HCT116 (cell line): ENCODE results near the gene GIMD1. TPM values are rescaled to one million over a fixed set of nuclear protein-coding genes. Genes with fewer than 3 reads are reported as not detected.

ENCODE experiments used
- ATAC-seq: fragments of 200-7000 bp; cut with Tn5 transposase; 2 replicates; pipeline ENCODE4 v1.9.1; 2020; ENCODE audit warnings: mild to moderate bottlenecking, moderate library complexity
- BruUV-seq: library from RNA; stranded (reverse); fragments of 400-500 nt; replicated peaks from 2 replicates; lab custom pipeline; 2021; lab: Mats Ljungman, UMichigan
- CTCF ChIA-PET: fragments of 300-600 bp; sonication (Branson Sonifier 250); formaldehyde crosslinking; loops from one replicate; lab custom pipeline; 2021; ENCODE audit warnings: antibody characterized with exemption; lab: Charles Lee
- POLR2A ChIA-PET: fragments of 300-600, 350-600 bp; sonication (Branson Sonifier 250); formaldehyde crosslinking; loops from one replicate; lab custom pipeline; 2021; ENCODE audit warnings: antibody characterized with exemption; lab: Charles Lee
- RAD21 ChIA-PET, 2 experiments: fragments of 300-600 bp; sonication (Branson Sonifier 250); formaldehyde crosslinking; loops; one replicate each; lab custom pipeline; 2023; ENCODE audit warnings: low total read pairs in 2 of 2; ENCODE audit not compliant: uncharacterized antibody in 2 of 2, unreplicated experiment in 2 of 2, low non-redundant PET in 1 of 2; lab: Charles Lee
- DNase-seq: peaks from one replicate; pipeline ENCODE4 v3.0.0-alpha.2; 2010; ENCODE audit warnings: low read depth, low spot score
- H2AFZ ChIP-seq: fragments of 200-600 bp; shearing (Covaris generic), sonication (generic); 2 replicates; pipeline ENCODE4 v1.6.1; 2017; ENCODE audit warnings: low read depth, mixed run types, mixed read lengths, antibody characterized with exemption, low read length; ENCODE audit not compliant: poor library complexity, severe bottlenecking
- H3K27ac ChIP-seq: 2 replicates; pipeline ENCODE4 v1.5.1; 2012; ENCODE audit warnings: low read depth, low read length
- H3K27me3 ChIP-seq: fragments of 200-600 bp; sonication (generic); 2 replicates; pipeline ENCODE4 v1.6.1; 2016; ENCODE audit warnings: mixed run types, low read length, mixed read lengths; ENCODE audit not compliant: insufficient read depth
- H3K36me3 ChIP-seq, 2 experiments: fragments of 200-500 bp in 1 of 2; fragments of 200-600 bp in 1 of 2; sonication (Bioruptor generic) in 1 of 2; sonication (generic) in 1 of 2; 2 replicates each; pipeline versions ENCODE4 v1.5.1 to v1.6.1; 2014 to 2016; ENCODE audit warnings: low read length in 2 of 2, inconsistent platforms in 1 of 2, mixed read lengths in 1 of 2, mixed run types in 1 of 2; ENCODE audit not compliant: insufficient read depth in 2 of 2, control insufficient read depth in 1 of 2
- H3K4me1 ChIP-seq, 2 experiments: fragments of 200-600 bp in 1 of 2; sonication (generic) in 1 of 2; 2 replicates each; pipeline versions ENCODE4 v1.5.1 to v1.6.1; 2012 to 2017; ENCODE audit warnings: low read length in 2 of 2, inconsistent platforms in 1 of 2, mild to moderate bottlenecking in 1 of 2, mixed read lengths in 1 of 2, mixed run types in 1 of 2, moderate library complexity in 1 of 2; ENCODE audit not compliant: insufficient read depth in 2 of 2, control insufficient read depth in 1 of 2
- H3K4me2 ChIP-seq: fragments of 200-600 bp; sonication (generic); 2 replicates; pipeline ENCODE4 v1.6.1; 2017; ENCODE audit warnings: mixed run types, low read length, mixed read lengths
- H3K4me3 ChIP-seq, 2 experiments: fragments of 200-600 bp in 1 of 2; sonication (generic) in 1 of 2; replicated peaks in 1 of 2; 2 replicates each; pipeline ENCODE4 v1.5.1; 2011 to 2016; ENCODE audit warnings: low read length in 2 of 2, control low read depth in 1 of 2, low read depth in 1 of 2, mild to moderate bottlenecking in 1 of 2, mixed read lengths in 1 of 2, mixed run types in 1 of 2
- H3K79me2 ChIP-seq: fragments of 200-600 bp; sonication (generic); 2 replicates; pipeline ENCODE4 v1.6.1; 2017; ENCODE audit warnings: mild to moderate bottlenecking, mixed run types, low read length, moderate library complexity, mixed read lengths; ENCODE audit not compliant: insufficient read depth
- H3K9ac ChIP-seq: fragments of 200-600 bp; sonication (generic); 2 replicates; pipeline ENCODE4 v1.6.1; 2016; ENCODE audit warnings: low read length, mixed read lengths
- H3K9me2 ChIP-seq: fragments of 200-600 bp; sonication (generic), shearing (Covaris generic); 2 replicates; pipeline ENCODE4 v1.6.1; 2017; ENCODE audit warnings: mixed run types, mild to moderate bottlenecking, moderate library complexity; ENCODE audit not compliant: insufficient read depth
- H3K9me3 ChIP-seq, 2 experiments: fragments of 200-500 bp in 1 of 2; fragments of 200-600 bp in 1 of 2; sonication (Bioruptor generic) in 1 of 2; sonication (generic) in 1 of 2; 2 replicates each; pipeline ENCODE4 v1.6.1; 2014 to 2017; ENCODE audit warnings: low read length in 2 of 2, mixed read lengths in 2 of 2, inconsistent platforms in 1 of 2, low read depth in 1 of 2, mild to moderate bottlenecking in 1 of 2, mixed run types in 1 of 2, moderate library complexity in 1 of 2; ENCODE audit not compliant: control insufficient read depth in 1 of 2, insufficient read depth in 1 of 2
- H4K20me1 ChIP-seq: fragments of 200-600 bp; sonication (generic), shearing (Covaris generic); 2 replicates; pipeline ENCODE4 v1.6.1; 2017; ENCODE audit warnings: mixed run types, mild to moderate bottlenecking, moderate library complexity; ENCODE audit not compliant: insufficient read depth
- ELF1 ChIP-seq: IDR thresholded peaks from 2 replicates; pipeline ENCODE4 v1.6.1; 2012; ENCODE audit warnings: low read depth, borderline replicate concordance
- EZH2 ChIP-seq: fragments of 200-600 bp; sonication (generic); IDR thresholded peaks from 2 replicates; pipeline ENCODE4 v1.6.1; 2017; ENCODE audit warnings: antibody characterized with exemption, mixed run types
- JUND ChIP-seq: IDR thresholded peaks from 2 replicates; pipeline ENCODE4 v1.6.1; 2012
- POLR2A ChIP-seq: IDR thresholded peaks from 2 replicates; pipeline ENCODE4 v1.7.0; 2011; ENCODE audit warnings: borderline replicate concordance; ENCODE audit not compliant: insufficient read depth, insufficient read length; ENCODE audit errors: extremely low read depth
- POLR2AphosphoS5 ChIP-seq: IDR thresholded peaks from 2 replicates; pipeline ENCODE4 v1.6.1; 2011; ENCODE audit warnings: mild to moderate bottlenecking, low read depth, low read length, moderate library complexity
- RAD21 ChIP-seq: IDR thresholded peaks from 2 replicates; pipeline ENCODE4 v1.6.1; 2012; ENCODE audit warnings: low read depth, mild to moderate bottlenecking
- SP1 ChIP-seq: IDR thresholded peaks from 2 replicates; pipeline ENCODE4 v1.6.1; 2012; ENCODE audit warnings: low read depth
- TCF7L2 ChIP-seq: IDR thresholded peaks from 2 replicates; pipeline ENCODE4 v1.7.0; 2011; ENCODE audit warnings: borderline replicate concordance, inconsistent platforms; ENCODE audit not compliant: insufficient read depth, insufficient read length; ENCODE audit errors: extremely low read depth
- intact Hi-C: fragments of 100-400 bp; cut with micrococcal nuclease; formaldehyde crosslinking; loops from 2 replicates; pipeline ENCODE4 v1.10.0; 2022
- total RNA-seq: library from RNA; stranded (reverse); gene quantifications from one replicate; pipeline ENCODE4 v1.2.1, GENCODE V29; 2021; ENCODE audit not compliant: unreplicated experiment
- TF ChIP-seq, protein P1 (sequence below): IDR thresholded peaks from 2 replicates; pipeline ENCODE4 v1.6.1; 2011; ENCODE audit warnings: mild to moderate bottlenecking, low read length, moderate library complexity; ENCODE audit not compliant: insufficient replicate concordance; ENCODE audit errors: extremely low read depth
- TF ChIP-seq, protein P2 (sequence below): IDR thresholded peaks from 2 replicates; pipeline ENCODE4 v1.6.1; 2012

GIMD1 gene
- total RNA-seq, 1 experiment from 2014 or later: not detected

DNA sequence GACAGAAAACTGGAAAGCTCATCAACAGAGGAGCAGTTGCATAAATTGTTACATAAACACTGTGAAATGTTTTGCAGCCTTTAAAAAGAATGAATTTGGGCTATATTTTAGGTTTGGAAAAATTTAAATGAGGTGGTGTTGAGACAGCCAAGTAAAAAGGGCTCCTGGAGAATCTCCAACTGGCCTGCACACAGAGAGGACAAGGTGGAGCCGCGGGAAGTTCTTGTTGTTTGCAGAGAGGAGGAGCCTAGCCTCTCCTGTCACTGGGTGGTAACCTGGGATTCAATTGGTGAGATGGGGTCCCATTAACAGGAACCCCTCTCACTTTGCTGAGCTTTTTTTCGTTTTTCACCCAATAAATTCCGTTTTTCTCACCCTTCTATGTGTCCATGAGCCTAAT is 13.4 kb downstream of the GIMD1 start (continued):
- TF ChIP-seq, protein P1, sequence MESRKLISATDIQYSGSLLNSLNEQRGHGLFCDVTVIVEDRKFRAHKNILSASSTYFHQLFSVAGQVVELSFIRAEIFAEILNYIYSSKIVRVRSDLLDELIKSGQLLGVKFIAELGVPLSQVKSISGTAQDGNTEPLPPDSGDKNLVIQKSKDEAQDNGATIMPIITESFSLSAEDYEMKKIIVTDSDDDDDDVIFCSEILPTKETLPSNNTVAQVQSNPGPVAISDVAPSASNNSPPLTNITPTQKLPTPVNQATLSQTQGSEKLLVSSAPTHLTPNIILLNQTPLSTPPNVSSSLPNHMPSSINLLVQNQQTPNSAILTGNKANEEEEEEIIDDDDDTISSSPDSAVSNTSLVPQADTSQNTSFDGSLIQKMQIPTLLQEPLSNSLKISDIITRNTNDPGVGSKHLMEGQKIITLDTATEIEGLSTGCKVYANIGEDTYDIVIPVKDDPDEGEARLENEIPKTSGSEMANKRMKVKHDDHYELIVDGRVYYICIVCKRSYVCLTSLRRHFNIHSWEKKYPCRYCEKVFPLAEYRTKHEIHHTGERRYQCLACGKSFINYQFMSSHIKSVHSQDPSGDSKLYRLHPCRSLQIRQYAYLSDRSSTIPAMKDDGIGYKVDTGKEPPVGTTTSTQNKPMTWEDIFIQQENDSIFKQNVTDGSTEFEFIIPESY: no peak
- TF ChIP-seq TCF7L2: no peak
- TF ChIP-seq, protein P2, sequence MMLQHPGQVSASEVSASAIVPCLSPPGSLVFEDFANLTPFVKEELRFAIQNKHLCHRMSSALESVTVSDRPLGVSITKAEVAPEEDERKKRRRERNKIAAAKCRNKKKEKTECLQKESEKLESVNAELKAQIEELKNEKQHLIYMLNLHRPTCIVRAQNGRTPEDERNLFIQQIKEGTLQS: no peak
- TF ChIP-seq RAD21: no peak
- TF ChIP-seq EZH2: no peak

DNA sequence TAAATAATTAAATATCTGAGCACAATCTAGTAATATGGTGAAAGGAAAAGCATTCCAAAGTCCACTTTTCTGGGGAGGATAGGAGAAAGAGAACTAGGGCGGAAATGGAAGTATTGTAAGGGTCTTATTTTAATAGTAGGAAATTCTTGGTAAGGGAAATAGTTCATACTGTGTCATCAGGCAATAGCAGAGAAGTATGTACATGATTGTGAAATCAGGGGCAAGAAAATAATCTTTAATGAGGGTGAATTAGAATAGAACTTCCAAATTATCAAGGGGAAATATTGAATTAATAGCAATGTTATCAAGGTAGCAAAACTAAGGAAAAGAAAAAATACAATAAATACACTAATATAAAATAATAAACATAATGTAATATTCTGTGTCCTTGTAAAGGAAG is 14.8 kb downstream of the GIMD1 start:
- intact Hi-C loops: no loop called here
- ATAC-seq (no peak), DNase-seq (no peak)
- Histone ChIP-seq H3K4me1 (no peaks in the 10 kb centered on the region), H3K79me2 (no peaks in the 10 kb centered on the region), H3K36me3 (peaks cover 3 to 7% of the 10 kb centered on the region in 2 experiments; a peak in 2 of 4 replicates), H3K9me2 (no peaks in the 10 kb centered on the region), H3K4me3 (no peak overlapping the region), H2AFZ (no peak overlapping the region), H4K20me1 (no peaks in the 10 kb centered on the region), H3K27me3 (no peaks in the 10 kb centered on the region), H3K9ac (no peak overlapping the region), H3K4me2 (no peak overlapping the region), H3K9me3 (no peaks in the 10 kb centered on the region), H3K27ac (no peak overlapping the region)
- ChIA-PET CTCF (interaction anchor here (0.8 kb wide), 1 partner anchor 88 kb away, joined by 3 read pairs; no protein-coding TSS in a partner anchor), POLR2A (no interaction called here), RAD21 (no interaction called here)
- no TSS peak for BruUV-seq
- TF ChIP-seq SP1: no peak
- no peak for TF ChIP-seq POLR2A
- TF ChIP-seq ELF1: no peak
- no peak for TF ChIP-seq POLR2AphosphoS5
- no peak for TF ChIP-seq TCF7L2
- TF ChIP-seq JUND: no peak
